TTC549 (cell line): ENCODE data around the gene ATRNL1.
"Not testable (repeated sequence)": the region's sequence is repeated elsewhere in the genome, so short reads cannot be mapped to it uniquely, and the experiment has no call there.

Experiments used
- FAIRE-seq: peaks from 2 replicates; lab custom pipeline; 2012; peaks lifted over from hg19 to GRCh38; lab: Jason Lieb, UNC

Gene ATRNL1

DNA sequence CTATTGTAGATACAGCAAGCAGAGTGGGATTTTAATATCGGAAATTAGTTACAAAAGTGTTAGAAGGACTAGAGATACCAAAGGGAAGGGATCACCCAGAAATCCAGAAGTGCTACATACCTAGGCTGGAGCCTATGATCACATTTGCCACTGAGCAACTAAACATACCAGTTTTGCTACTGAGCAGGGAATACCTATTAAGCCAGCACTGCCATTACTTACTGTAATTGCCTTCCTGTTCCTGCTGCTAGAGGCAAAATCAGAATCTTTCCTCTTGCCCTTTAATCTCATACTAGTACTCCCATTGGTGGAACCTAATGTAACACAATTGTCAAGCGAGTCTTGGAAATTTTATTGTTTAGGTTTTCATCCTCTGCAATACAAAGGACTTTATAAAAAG is 121.7 kb downstream of the ATRNL1 start:
- FAIRE-seq, result no peak

- no peak for FAIRE-seq
Measured at GRCh38 chr10:115219203-115219602, 126.0 kb downstream of the ATRNL1 start.

DNA sequence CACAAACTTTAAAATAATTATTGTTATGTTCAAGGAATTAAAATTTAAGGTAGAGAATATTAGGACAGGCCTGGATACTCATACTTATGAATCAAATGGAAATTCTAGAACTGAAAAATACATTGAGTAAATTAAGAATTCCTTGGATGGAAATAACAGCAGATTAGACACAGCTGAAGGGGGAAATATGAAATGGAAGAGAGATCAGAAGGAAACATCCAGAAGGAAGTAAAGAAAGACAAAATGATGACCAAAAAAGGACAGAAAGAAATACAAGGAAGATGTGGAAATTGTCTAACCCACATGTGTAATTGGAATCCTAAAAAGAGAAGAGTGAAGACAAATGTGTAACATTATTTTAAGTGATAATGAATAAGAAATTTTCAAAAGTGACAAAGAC is 128.9 kb downstream of the ATRNL1 start:
- no peak for FAIRE-seq

- no peak for FAIRE-seq
Measured at GRCh38 chr10:115239761-115240160, 146.6 kb downstream of the ATRNL1 start.

DNA sequence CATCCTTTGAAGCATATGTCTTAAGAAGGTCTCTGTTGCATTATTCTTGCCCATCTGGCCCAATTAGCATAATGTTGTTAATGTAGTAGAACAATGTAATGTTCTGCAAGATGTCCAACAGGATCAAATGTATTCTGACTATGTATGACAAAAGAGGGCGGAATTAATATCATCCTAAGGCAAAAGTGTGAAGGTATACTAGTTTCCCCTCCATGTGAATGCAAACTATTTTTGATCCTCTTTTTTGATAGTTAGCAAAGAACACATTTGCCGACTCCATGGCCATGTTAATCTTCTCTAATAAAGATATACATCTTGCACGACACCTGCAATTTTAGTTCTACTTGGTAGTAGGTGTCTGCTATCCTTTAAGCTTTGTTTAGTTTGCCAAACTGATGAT is 157.6 kb downstream of the ATRNL1 start:
- no peak for FAIRE-seq

DNA sequence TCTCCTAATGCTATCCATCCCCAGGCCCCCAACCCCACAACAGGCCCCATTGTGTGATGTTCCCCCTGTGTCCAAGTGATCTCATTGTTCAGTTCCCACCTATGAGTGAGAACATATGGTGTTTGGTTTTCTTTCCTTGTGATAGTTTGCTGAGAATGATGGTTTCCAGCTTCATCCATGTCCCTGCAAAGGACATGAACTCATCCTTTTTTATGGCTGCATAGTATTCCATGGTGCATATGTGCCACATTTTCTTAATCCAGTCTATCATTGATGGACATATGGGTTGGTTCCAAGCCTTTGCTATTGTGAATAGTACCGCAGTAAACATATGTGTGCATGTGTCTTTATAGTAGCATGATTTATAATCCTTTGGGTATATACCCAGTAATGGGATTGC is 160.6 kb downstream of the ATRNL1 start:
- FAIRE-seq, result not testable (repeated sequence)

- FAIRE-seq, result no peak
Measured at GRCh38 chr10:115272482-115272881, 179.3 kb downstream of the ATRNL1 start.

DNA sequence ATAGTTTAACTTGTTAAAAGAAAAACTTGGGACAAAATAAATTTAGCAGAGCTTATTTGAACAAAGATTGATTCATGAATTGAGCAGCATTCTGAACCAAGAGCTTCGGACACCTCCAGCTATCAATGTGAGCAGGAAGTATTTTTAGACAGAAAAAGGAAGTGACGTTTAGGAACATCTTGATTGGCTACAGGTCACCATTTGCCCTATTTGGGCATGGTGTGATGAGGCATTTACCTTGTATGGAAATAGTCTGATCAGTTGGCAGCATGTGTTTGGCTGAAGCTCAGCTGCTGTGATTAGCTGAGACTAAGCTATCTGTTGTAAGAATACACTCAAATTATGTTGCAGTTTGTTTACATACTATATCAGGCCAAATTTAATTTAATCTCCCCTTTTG is 185.1 kb downstream of the ATRNL1 start:
- no peak for FAIRE-seq

DNA sequence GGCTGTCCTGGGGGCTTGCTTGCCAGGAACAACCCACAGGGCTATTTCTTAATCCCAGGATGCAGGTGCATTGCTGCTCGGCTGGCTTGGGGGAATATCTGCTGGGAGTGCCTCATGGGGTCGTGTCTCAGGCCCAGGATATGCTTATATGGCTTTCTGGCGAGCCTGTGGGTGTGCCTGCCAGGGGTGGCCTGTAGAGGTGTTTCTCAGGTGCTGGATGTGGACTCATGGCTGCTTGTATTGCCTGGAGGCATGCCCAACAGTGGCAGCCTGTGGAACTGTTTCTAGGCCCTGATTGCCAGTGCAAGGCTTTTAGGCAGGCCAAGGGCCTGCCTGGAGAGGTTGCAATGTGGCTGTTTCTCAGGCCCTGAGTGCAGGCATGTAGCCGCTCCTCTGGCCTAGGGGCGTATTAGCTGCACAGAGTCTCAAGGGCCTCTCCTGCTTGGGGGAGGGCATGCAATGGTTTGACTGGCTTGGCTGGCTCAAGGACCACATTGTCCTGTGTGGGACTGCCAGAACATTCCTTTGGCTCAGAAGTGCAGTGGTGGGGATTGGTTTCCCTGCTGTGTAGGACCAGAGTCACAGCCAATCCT is 202.1 kb downstream of the ATRNL1 start:
- no peak for FAIRE-seq

DNA sequence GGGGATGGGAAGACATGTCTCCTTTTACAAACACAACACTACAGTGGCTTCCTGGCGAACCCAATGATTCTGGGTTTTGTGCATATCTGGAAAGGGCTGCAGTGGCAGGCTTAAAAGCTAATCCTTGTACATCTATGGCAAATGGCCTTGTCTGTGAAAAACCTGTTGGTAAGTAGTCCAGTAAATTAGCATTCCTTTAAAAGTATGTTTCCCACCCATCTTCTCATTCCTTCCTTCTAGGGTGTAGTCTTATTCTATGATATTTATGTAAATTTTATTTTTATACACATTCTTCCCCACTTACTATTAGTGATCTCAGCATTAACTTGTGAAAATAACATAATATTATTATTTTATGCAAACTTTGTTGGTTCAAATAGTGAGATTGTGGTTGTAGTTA is 206.9 kb downstream of the ATRNL1 start:
- no peak for FAIRE-seq

DNA sequence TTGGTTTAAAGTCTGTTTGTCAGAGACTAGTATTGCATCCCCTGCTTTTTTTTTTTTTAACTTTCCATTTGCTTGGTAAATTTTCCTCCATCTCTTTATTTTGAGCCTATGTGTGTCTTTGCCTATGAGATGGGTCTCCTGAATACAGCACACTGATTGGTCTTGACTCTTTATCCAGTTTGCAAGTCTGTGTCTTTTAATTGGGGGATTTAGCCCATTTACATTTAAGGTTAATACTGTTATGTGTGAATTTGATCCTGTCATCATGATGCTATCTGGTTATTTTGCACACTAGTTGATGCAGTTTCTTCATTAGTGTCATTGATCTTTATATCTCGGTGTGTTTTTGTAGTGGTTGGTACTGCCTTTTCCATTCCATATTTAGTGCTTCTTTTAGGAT is 226.5 kb downstream of the ATRNL1 start:
- not testable (repeated sequence) for FAIRE-seq

DNA sequence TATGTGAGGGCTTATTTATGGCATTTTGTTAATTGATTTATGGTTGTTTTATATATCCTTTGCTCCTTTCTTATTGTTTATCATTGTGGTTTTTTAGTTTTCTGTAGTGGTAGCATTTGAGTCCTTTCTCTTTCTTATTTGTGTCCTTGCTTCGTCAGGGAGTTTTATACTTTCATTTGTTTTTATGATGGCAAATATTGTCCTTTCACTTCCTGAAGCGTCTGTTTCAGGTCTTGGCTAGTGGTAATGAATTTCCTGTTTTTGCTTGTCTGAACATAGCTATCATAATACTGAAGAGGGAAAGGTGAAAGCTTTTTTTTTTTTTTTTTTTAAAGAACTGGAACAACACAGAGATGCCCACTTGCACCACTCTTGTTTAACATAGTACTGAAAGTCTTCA is 228.2 kb downstream of the ATRNL1 start:
- FAIRE-seq, result no peak

GRCh38 chr10:115328331-115328730 is 235.2 kb downstream of the ATRNL1 start:
- FAIRE-seq, result no peak

DNA sequence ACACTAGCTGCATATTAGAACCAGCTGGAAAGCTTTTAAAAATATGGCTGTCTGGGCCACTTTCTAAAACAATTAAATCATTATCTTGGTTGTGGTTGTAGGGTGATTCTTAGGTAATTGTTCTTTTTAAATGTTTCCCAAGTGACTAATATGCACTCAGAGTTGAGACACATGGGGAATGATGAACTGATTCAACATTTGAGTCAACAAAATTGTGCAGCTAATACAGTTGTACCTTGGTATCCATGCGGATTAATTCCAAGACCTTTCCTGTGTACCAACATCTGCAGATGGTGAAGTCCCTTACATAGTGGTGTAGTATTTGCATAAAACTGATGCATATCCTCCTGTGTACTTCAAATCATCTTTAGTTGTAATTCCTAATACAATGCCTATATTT is 242.2 kb downstream of the ATRNL1 start:
- no peak for FAIRE-seq

- no peak for FAIRE-seq
Measured at GRCh38 chr10:115355162-115355760, 262.1 kb downstream of the ATRNL1 start.

DNA sequence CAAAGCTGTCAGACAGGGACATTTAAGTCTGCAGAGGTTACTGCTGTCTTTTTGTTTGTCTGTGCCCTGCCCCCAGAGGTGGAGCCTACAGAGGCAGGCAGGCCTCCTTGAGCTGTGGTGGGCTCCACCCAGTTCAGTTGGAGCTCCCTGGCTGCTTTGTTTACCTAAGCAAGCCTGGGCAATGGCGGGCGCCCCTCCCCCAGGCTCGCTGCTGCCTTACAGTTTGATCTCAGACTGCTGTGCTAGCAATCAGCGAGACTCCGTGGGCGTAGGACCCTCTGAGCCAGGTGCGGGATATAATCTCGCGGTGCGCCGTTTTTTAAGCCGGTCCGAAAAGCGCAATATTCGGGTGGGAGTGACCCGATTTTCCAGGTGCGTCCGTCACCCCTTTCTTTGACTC is 274.8 kb downstream of the ATRNL1 start:
- not testable (repeated sequence) for FAIRE-seq

- no peak for FAIRE-seq
Measured at GRCh38 chr10:115379064-115379463, 285.9 kb downstream of the ATRNL1 start.

DNA sequence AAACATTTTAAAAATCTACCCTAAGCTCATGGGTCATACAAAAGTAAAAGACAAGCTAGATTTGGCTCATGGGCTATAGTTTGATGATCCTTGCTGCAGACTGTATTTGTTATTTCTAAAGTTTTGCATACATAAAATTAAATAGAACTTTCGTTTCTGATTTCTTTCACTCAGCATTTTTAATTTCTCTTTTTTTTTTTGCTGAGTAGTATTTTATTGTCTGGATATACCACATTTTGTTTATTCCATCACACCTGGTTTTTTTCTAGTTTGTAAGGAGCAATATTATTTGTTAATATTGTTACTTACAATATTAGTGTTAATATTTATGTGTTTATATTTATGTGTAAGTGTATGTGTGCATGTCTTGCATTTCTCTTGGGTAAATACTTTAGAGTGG is 291.5 kb downstream of the ATRNL1 start:
- FAIRE-seq, result no peak

- no peak for FAIRE-seq
Measured at GRCh38 chr10:115390607-115391006, 297.4 kb downstream of the ATRNL1 start.

GRCh38 chr10:115398026-115398425 is 304.9 kb downstream of the ATRNL1 start:
- FAIRE-seq, result no peak

GRCh38 chr10:115402699-115403098 is 309.5 kb downstream of the ATRNL1 start:
- FAIRE-seq, result no peak

- not testable (repeated sequence) for FAIRE-seq
Measured at GRCh38 chr10:115405838-115406237, 312.7 kb downstream of the ATRNL1 start.

DNA sequence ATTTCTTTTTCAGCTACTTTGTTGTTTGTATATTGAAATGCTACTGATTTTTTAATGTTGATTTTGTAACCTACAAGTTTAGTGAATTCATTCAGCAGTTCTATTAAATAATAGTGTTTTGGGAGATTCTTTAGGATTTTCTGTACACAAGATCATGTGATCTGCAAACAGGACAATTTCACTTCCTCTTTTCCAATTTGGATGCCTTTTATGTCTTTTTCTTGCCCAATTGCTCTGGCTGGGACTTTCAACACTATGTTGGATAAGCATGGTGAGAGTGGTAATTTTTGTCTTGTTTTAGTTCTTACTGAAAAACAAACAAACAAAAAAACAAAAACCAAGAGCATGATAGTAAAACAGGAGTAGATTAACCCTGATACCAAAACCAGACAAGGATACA is 316.2 kb downstream of the ATRNL1 start:
- FAIRE-seq, result no peak

DNA sequence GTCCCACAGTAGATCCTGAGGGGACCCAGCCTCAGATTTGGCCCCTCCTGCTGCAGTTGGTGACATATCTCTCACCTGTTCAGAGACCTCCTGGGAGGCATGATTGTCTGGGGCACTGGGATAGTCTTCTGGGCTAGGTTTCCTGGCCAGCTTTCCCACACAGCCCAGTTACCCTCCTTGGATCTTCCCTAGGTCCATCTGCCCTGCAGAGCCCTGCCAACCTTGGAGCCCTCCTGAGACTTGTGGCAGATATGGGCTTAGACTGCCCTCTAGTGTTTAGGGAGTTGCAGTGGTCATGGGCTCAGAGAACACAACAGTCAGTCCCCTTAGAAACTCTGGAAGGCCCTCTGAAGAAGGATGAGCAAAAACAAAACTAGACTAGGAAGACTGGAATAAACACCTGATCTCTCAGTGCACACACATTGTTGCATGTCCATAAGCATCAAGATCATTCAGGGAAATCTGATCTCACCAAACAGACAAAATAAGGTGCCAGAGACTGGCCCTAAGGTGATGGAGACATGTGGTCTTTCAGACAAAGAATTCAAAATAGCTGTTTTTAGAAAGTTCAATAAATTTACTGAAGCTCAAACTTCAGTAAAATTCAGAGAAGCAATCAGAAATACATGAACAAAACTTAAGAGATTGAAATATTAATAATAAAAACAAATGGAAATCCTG is 324.6 kb downstream of the ATRNL1 start:
- no peak for FAIRE-seq
